Neural progenitor cell (in vitro differentiated cells): ENCODE results near the gene SUMO3.

Source experiments
- CTCF ChIP-seq: fragments of 200-600 bp; sonication (generic); IDR thresholded peaks from 2 replicates; pipeline ENCODE4 v1.5.1; 2017; ENCODE audit warnings: antibody characterized with exemption, mild to moderate bottlenecking
- EZH2 ChIP-seq: fragments of 200-600 bp; sonication (generic); IDR thresholded peaks from 2 replicates; pipeline ENCODE4 v1.6.1; 2017; ENCODE audit warnings: antibody characterized with exemption, mild to moderate bottlenecking, moderate library complexity
- EZH2phosphoT487 ChIP-seq: fragments of 200-600 bp; sonication (generic); IDR thresholded peaks from 2 replicates; pipeline ENCODE4 v1.6.1; 2017; ENCODE audit warnings: antibody characterized with exemption

- TF ChIP-seq CTCF (no peak), EZH2 (no peak), EZH2phosphoT487 (no peak)
Observed at GRCh38 chr21:44831227-44831860, 13.5 kb upstream of the SUMO3 start.
